WTC11 (cell line): Measurements from ENCODE around the gene WDR83. TPM values are rescaled to one million over a fixed set of nuclear protein-coding genes. Genes with fewer than 3 reads are reported as not detected.

Experiments
- AFF4 ChIP-seq: sonication (generic); formaldehyde crosslinking; IDR thresholded peaks from 2 replicates; pipeline ENCODE4 v1.8.1; 2023; ENCODE audit warnings: mild to moderate bottlenecking, missing genetic modification reagents, borderline replicate concordance
- ATF1 ChIP-seq: sonication (generic); formaldehyde crosslinking; IDR thresholded peaks from 2 replicates; pipeline ENCODE4 v1.8.1; 2023; ENCODE audit warnings: mild to moderate bottlenecking, moderate library complexity, missing genetic modification reagents
- ATF6 ChIP-seq: sonication (generic); formaldehyde crosslinking; IDR thresholded peaks from 2 replicates; pipeline ENCODE4 v1.8.1; 2023; ENCODE audit warnings: mild to moderate bottlenecking, missing genetic modification reagents
- CTCF ChIP-seq: fragments of 200-600 bp; IDR thresholded peaks from 2 replicates; pipeline ENCODE4 v1.8.0; 2022; ENCODE audit warnings: antibody characterized with exemption
- ESRRA ChIP-seq: sonication (generic); formaldehyde crosslinking; IDR thresholded peaks from 2 replicates; pipeline ENCODE4 v1.8.1; 2022; ENCODE audit warnings: mild to moderate bottlenecking, missing genetic modification reagents, borderline replicate concordance
- FOXP4 ChIP-seq: sonication (generic); formaldehyde crosslinking; IDR thresholded peaks from 2 replicates; pipeline ENCODE4 v1.8.0; 2022; ENCODE audit warnings: mild to moderate bottlenecking, missing genetic modification reagents
- GRHL2 ChIP-seq: fragments of 250-450 bp; sonication (Bioruptor Pico); IDR thresholded peaks from 2 replicates; pipeline ENCODE4 v1.8.0; 2022; ENCODE audit warnings: mild to moderate bottlenecking, moderate library complexity; ENCODE audit not compliant: insufficient replicate concordance, severe bottlenecking
- KAT7 ChIP-seq: sonication (generic); formaldehyde crosslinking; IDR thresholded peaks from 2 replicates; pipeline ENCODE4 v1.8.1; 2023; ENCODE audit warnings: missing genetic modification reagents, mild to moderate bottlenecking, borderline replicate concordance
- MLX ChIP-seq: sonication (generic); formaldehyde crosslinking; IDR thresholded peaks from 2 replicates; pipeline ENCODE4 v1.8.1; 2023; ENCODE audit warnings: mild to moderate bottlenecking, missing genetic modification reagents, moderate library complexity
- NR1H2 ChIP-seq: sonication (generic); formaldehyde crosslinking; IDR thresholded peaks from 2 replicates; pipeline ENCODE4 v1.9.0; 2021; ENCODE audit warnings: mild to moderate bottlenecking, moderate library complexity, missing genetic modification reagents
- NR3C1 ChIP-seq: sonication (generic); formaldehyde crosslinking; conservative IDR thresholded peaks from 2 replicates; pipeline ENCODE4 v1.8.1; 2023; ENCODE audit warnings: low read depth, mild to moderate bottlenecking, missing genetic modification reagents
- SMAD3 ChIP-seq: sonication (generic); formaldehyde crosslinking; IDR thresholded peaks from 2 replicates; pipeline ENCODE4 v1.8.0; 2022; ENCODE audit warnings: missing genetic modification reagents, mild to moderate bottlenecking, borderline replicate concordance
- SP1 ChIP-seq: sonication (generic); formaldehyde crosslinking; conservative IDR thresholded peaks from 2 replicates; pipeline ENCODE4 v1.8.1; 2022; ENCODE audit warnings: missing genetic modification reagents
- ZBTB21 ChIP-seq: sonication (generic); formaldehyde crosslinking; IDR thresholded peaks from 2 replicates; pipeline ENCODE4 v1.8.1; 2023; ENCODE audit warnings: mild to moderate bottlenecking, missing genetic modification reagents, borderline replicate concordance
- ZNF396 ChIP-seq: fragments of 250-450 bp; sonication (Bioruptor Pico); IDR thresholded peaks from 2 replicates; pipeline ENCODE4 v1.8.0; 2021; ENCODE audit warnings: mild to moderate bottlenecking, moderate library complexity, borderline replicate concordance
- ZNF416 ChIP-seq: fragments of 250-450 bp; sonication (Bioruptor Pico); IDR thresholded peaks from 2 replicates; pipeline ENCODE4 v1.9.0; 2021; ENCODE audit warnings: mild to moderate bottlenecking, inconsistent platforms
- ZNF423 ChIP-seq: fragments of 250-450 bp; sonication (Bioruptor Pico); IDR thresholded peaks from 2 replicates; pipeline ENCODE4 v2.1.2; 2022; ENCODE audit warnings: mild to moderate bottlenecking, moderate library complexity
- ZNF425 ChIP-seq: fragments of 250-450 bp; sonication (Bioruptor Pico); conservative IDR thresholded peaks from 2 replicates; pipeline ENCODE4 v1.9.0; 2021; ENCODE audit warnings: mild to moderate bottlenecking
- ZNF532 ChIP-seq: fragments of 250-450 bp; sonication (Bioruptor Pico); IDR thresholded peaks from 2 replicates; pipeline ENCODE4 v1.9.0; 2021; ENCODE audit warnings: mild to moderate bottlenecking, borderline replicate concordance
- total RNA-seq: library from RNA; stranded (reverse); gene quantifications from 3 replicates; pipeline ENCODE4 v1.2.3, GENCODE V29; 2021

Gene WDR83
- total RNA-seq, 1 experiment from 2014 or later = 21.8 TPM

- TF ChIP-seq AFF4 (CRISPR knock-in tag) = no peak
- no peak for TF ChIP-seq NR1H2 (CRISPR knock-in tag)
- no peak for TF ChIP-seq MLX (CRISPR knock-in tag)
- no peak for TF ChIP-seq ATF6 (CRISPR knock-in tag)
- no peak for TF ChIP-seq KAT7 (CRISPR knock-in tag)
- no peak for TF ChIP-seq ZNF423 (CRISPR knock-in tag)
- no peak for TF ChIP-seq GRHL2 (CRISPR knock-in tag)
- TF ChIP-seq ZNF396 (CRISPR knock-in tag) = no peak
- no peak for TF ChIP-seq ZBTB21
- peak; percentile 50 for TF ChIP-seq SMAD3 (CRISPR knock-in tag)
- TF ChIP-seq ZNF425 (CRISPR knock-in tag) = no peak
- no peak for TF ChIP-seq CTCF
- peak; percentile 49; the same call in 1 of the 2 replicates for TF ChIP-seq FOXP4 (CRISPR knock-in tag)
- no peak for TF ChIP-seq ATF1 (CRISPR knock-in tag)
- TF ChIP-seq SP1 (CRISPR knock-in tag) = peak; percentile 43; the same call in 1 of the 2 replicates
- TF ChIP-seq ESRRA (CRISPR knock-in tag) = no peak
- TF ChIP-seq NR3C1 (CRISPR knock-in tag) = no peak
- no peak for TF ChIP-seq ZNF416 (CRISPR knock-in tag)
- no peak for TF ChIP-seq ZNF532 (CRISPR knock-in tag)
Measured at GRCh38 chr19:12723641-12724426, 57.2 kb downstream of the WDR83 start, which contains the start of gene TNPO2 (continued).
